SU-DHL-6 (cell line): ENCODE results near the gene DGUOK.

ENCODE experiments used
- EZH2phosphoT487 ChIP-seq: fragments of 200-600 bp; sonication (generic), shearing (Covaris generic); conservative IDR thresholded peaks from 2 replicates; pipeline ENCODE4 v1.6.1; 2018; ENCODE audit warnings: mild to moderate bottlenecking, antibody characterized with exemption, low read length, moderate library complexity, mixed read lengths
- TF ChIP-seq, protein P1 (sequence below): fragments of 200-600 bp; sonication (generic); IDR thresholded peaks from one replicate; pipeline ENCODE4 v1.5.1; 2017; ENCODE audit warnings: antibody characterized with exemption, mild to moderate bottlenecking, low read length, moderate library complexity; ENCODE audit not compliant: insufficient read depth, poor library complexity, severe bottlenecking

DNA sequence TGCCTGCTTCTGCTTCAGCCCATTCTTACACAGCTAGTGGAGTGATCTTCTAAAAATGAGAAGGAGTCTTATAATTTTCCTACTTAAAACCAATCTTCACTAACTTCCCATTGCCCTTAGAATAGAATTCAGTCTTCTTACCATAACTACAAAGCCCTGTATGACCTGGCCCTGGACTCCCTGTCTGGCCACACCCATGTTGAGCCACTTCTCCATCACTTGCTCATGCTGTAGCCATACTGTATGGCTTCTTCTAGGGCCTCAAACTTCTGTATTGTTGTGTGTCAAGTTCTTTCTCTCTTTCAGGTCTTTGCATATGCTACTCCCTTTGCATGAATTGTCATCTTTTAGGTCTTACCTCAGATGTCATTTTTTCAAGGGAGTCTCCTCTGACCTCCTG is 11.2 kb downstream of the DGUOK start:
- no peak for TF ChIP-seq EZH2phosphoT487
- TF ChIP-seq, protein P1, sequence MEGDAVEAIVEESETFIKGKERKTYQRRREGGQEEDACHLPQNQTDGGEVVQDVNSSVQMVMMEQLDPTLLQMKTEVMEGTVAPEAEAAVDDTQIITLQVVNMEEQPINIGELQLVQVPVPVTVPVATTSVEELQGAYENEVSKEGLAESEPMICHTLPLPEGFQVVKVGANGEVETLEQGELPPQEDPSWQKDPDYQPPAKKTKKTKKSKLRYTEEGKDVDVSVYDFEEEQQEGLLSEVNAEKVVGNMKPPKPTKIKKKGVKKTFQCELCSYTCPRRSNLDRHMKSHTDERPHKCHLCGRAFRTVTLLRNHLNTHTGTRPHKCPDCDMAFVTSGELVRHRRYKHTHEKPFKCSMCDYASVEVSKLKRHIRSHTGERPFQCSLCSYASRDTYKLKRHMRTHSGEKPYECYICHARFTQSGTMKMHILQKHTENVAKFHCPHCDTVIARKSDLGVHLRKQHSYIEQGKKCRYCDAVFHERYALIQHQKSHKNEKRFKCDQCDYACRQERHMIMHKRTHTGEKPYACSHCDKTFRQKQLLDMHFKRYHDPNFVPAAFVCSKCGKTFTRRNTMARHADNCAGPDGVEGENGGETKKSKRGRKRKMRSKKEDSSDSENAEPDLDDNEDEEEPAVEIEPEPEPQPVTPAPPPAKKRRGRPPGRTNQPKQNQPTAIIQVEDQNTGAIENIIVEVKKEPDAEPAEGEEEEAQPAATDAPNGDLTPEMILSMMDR, result no peak
